Stimulated activated CD4-positive, alpha-beta T cell treated with anti-CD3 and anti-CD28 coated beads, TNF-alpha, amount 100 ng/mL, for 24 hours (primary cell): ENCODE results near the gene ELMOD1.

ENCODE experiments used
- DNase-seq, 3 experiments: peaks; one replicate each; pipeline ENCODE4 v3.0.0-alpha.2; 2020; ENCODE audit warnings: low read depth in 3 of 3

ELMOD1 gene

DNA sequence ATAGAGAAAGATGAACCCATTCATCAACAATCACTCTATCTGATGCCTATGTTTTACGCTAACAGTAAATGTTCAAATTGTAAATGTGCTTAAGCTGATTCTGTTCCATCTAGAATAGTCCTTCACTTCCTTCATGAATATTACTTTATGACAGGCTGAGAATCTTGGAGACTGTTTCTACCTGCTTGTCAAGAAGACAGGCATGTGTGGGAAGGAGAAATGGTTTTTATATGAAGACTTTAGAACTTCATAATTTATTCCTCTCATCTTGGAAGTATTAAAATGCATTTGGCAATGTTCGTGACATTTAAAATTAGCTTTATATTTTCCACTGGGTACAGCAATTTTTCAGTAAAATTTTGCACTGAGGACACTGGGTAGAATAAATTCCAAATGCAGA lies 41.0 kb downstream of the ELMOD1 start:
- DNase-seq = no peak

DNA sequence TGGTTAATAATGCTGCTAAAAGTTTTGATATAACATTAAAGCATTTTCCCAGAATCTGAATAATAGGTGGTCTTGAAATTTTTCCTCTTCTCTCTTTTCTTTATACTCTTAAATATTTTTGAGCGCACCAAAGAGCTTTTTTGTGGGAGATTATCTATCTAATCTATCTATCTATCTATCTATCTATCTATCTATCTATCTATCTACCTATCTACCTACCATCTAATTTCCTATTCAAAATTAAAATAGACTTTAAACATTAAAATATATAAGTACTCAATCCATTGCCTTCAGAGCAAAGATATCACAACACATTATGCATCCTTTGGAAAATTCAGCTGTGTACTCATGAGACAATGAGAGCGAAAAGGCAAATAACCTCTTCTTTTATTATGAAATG lies 55.8 kb downstream of the ELMOD1 start:
- DNase-seq = no peak

DNA sequence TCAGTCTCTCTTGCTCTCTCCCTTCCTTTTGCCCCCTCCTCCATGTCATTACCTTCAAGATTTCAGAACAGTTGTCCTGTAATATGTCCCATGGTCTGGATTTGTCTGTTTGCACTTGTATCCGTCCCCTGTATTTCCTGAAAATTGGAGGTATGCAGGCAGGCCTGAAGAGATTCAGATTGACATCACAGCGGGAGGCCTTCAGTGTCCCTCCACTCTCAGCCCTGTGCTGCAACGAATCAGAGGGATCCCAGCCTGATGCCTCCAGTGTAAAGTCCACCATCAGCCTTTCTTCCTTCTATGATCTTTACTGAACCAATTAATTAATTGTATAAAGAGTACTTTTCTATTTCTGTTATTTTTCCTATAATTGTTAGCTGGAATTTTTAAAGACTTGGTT lies 57.3 kb downstream of the ELMOD1 start:
- no peak for DNase-seq

DNA sequence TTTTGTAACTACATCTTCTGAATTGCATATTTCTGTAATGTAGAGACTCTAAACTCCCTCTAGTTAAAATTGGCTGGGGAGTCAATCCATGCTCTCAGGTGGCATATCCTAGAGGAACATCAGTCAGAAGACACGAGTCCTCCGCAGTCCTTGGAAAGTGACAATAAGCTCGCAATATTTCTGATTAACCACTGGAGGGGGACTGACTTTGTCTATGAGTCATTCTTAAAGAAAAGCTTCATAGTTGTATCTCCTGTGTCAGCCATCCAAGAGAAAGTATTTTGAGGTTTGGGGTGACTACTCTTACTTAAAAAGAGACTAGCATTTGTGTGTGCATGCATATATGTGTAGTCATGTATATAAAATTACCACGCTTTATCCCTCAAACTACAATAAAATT lies 60.7 kb downstream of the ELMOD1 start:
- no peak for DNase-seq

DNA sequence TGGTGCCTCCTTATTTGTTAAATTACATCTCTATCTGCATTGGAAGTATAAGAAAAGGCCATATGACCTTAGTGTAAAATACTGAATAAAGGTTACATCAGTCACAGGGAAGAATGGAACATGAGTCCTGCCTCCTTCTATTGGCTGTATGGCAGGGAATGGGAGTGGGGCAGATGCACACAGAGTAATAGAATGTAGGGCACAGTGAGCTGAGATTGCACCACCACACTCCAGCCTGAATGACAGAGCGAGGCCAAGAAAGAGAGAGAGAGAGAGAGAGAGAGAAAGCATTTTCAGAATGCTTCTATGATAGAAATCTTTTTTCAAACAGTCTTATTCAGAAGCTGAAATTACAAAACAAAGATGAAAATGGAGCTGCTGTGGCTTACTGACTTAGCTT lies 62.1 kb downstream of the ELMOD1 start:
- no peak for DNase-seq

DNA sequence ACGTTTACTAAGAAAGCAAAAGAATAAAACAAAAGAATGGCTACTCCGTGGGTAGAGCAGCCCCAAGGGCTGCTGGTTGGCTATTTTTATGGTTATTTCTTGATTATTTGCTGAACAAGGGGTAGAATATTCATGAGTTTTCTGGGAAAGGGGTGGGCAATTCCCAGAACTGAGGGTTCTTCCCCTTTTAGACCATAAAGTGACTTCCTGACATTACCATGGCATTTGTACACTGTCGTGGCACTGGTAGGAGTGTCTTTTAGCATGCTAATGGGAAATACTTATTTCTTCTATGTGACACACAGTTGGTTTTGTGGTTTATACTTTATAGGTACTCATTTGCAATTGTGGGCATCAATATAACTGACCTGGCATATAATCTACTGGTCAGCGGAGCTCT lies 64.7 kb downstream of the ELMOD1 start:
- no peak for DNase-seq

DNA sequence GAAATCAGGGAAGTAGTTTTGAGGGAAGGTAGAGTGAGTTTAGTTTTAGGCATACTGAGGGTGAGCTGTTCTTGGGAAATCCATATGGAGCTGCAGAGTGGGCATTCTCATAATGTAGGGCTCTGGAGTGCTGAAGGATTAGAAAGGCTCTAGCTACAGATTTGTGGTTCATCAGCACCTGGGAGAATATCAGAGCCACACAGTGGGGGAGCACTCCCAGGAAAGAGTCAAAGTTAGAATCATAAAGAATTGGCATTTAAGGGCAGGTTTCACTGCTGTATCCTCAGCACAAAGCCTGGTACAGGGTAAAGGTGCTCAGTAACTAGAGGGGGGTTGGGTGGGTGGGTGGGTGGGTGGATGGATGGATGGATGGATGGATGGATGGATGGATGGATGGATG lies 68.4 kb downstream of the ELMOD1 start:
- DNase-seq = no peak

DNA sequence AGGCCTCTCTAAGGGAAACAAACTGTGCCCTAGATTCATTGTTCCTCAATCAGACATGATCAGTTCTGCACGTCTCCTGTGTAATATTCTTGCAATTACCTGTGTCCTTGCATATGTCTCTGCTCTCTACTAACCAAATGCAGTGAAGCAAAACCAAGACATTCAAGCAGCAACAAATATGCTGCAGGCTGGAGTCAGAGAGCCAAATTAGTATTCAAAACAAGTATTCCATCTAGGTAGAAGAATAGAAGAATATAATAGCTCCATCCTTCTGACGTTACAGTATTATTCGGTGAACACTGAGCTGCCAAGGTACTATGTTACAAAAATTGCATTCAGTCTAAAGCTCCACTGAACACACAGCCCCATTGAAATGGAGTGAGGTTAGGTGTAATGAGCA lies 69.1 kb downstream of the ELMOD1 start:
- no peak for DNase-seq

DNA sequence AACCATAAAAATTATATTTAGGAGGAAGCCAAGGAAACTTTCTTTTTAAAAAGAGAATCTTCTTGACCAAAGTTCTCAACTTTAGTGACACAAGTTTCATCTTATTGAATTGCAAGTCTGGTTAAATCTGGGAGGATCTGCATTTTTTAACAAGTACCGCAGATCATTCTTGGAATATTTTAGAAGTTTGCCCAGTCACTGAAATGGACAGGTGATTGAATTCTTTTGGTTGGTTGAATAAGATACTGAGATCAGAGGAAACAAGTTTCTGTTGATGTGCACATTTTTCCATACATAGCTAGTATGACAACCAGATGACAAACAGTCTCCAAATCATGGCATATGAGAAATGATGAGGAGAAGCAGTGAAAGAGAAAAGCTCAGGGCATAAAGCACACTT lies 70.7 kb downstream of the ELMOD1 start:
- no peak for DNase-seq

DNA sequence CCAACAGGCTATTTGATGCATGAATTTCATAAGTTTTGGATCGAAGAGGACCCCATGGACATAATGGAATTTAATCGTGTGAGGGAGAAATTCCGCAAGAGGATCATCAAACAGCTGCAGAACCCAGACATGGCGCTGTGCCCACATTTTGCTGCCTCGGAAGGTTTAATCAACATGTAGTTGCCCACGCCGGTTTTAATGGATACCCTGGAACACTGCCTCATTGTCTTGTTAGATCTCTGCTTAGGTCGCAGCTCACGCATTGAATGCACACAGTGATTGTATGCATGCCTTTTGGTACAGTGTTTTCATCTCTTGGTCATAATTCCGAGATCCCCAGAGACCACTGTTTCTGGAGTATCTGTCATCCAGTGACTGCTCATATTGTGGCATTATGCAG lies 74.1 kb downstream of the ELMOD1 start:
- no peak for DNase-seq

DNA sequence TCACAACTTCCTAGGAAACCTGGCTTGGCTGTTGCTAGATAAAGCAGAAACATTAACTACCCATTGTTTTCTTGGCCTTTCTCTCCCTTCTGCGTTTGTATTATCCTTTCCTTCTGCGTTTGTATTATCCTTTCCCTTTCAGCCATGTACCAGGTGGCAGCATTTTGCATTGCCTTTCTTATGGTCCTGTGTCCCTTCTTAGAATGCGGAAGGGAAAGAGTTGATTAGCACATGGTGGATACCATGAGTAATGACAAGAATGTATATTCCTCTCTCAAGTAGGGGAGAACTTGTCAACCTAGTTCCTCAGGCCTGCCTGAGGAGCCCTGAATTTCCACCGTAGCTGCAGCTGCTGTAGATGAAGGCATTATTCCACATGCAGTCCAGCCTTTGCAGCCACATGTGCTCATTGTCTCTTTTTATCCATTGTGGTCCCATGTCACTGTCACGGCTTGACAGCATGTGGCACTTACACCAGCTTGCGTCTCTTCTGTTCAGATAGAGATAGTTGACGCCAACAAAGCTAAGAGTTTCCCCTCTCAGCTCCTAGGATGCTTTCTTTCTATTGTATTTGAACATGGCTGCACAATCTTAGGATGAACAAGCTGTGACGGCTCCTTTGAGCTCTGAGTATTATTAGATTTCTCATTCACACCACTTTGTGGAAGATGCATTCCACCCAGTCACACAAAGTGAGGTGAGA lies 76.1 kb downstream of the ELMOD1 start:
- no peak for DNase-seq

DNA sequence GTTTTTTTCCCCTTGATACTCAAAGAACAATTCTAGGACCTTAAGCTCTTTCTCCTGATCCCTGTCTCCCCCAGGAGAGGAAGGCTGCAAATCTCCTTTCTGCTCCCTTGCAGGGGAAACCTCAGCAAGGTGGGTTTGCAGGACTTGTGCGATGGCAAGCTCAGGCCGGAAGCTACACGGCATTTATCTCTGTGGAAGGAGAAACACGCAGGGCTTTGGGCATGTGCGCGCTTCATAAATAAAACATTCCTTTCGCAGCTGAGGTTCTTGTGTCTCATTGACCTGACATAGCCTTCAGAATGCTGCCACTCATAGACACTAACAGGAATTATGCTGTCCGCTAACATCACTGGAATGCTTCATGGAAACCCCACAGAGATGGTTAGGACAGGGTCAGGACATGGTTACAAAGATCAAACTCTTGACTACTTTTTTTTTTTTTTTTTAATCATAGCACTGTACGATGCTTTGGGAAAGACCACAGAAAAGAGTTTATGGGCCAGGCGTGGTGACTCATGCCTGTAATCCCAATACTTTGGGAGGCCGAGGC lies 78.3 kb downstream of the ELMOD1 start:
- DNase-seq = no peak

DNA sequence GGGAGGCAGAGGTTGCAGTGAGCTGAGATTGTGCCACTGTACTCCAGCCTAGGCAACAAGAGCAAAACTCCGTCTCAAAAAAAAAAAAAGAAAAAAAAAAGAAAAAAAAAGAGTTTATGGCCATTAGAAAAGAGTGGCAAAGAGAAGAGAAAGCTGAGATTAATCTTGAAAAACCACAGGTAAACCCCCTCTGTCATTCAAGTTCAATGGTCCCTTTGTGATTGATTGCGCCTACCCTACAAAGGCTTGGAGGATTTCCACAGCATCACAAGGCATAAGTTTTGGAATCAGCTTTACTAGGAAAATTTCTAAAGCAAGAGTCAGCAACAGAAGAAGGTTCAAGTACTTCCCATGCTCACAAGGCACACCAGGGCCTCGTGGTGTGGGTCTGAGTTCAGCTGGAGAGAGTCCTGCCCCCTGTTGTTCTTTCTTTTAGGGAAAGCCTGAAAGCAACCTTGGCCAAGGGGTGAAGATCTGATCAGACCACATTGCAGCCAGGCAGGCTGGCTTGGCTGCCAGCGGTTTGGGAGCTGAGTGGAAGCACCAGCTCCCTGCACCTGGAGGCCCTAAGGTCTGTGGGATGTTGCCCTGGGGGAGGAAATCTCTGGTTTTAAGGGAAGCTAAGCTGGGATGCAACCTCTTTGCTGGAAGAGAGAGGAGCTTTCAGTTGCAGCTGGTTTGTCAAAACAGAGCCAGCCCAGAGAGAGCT lies 79.1 kb downstream of the ELMOD1 start:
- no peak for DNase-seq

DNA sequence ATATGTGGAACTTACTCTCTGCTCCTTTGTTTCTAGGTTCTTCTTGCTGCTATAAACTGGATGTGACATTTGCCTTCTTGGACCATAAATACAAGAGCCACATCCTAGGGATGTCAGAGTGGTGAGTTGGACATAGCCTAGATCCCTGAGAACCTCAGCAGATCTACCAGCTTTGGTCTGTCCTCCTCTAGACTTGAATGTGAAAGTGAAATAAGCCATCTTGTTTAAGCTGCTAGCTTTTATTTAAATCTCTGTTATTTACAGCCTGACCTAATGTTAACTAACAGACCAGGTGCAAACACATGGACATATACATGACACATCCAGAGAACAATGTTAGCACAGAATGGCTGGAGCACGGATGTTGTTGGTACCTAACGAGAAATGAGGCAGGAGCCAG lies 85.0 kb downstream of the ELMOD1 start:
- no peak for DNase-seq

DNA sequence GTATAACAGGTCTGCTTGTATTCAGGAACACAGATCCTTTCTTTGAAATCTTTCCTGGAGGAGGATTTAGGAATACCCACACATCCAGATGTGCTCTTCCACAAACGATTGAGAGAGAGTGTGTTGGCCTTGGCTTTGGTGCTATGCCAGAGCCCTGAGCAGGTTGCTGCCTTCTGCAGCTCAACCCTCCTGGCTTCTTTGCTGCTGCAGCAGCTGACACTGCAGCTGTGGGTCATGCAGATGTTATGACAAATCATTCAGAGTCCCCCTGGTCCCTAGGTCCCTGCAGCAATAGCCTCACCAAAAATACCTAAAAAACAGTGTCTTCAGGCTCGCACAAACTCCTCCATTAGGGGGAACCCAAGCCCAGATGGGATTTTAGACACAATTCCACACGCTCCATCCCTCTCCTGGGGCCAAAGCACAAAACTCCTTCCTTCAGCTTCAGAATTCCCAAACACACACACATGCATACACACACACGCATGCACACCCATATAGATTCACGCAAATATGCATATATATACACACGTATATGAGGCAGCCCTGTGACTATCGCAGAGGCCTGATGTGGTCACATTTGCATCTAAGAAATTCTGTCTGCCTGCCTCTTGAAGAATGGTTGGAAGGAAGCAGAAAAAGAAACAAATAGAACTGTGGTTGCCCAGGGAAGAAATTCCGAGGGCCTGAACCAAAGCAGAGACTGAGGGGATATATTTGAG lies 85.5 kb downstream of the ELMOD1 start:
- DNase-seq = no peak

DNA sequence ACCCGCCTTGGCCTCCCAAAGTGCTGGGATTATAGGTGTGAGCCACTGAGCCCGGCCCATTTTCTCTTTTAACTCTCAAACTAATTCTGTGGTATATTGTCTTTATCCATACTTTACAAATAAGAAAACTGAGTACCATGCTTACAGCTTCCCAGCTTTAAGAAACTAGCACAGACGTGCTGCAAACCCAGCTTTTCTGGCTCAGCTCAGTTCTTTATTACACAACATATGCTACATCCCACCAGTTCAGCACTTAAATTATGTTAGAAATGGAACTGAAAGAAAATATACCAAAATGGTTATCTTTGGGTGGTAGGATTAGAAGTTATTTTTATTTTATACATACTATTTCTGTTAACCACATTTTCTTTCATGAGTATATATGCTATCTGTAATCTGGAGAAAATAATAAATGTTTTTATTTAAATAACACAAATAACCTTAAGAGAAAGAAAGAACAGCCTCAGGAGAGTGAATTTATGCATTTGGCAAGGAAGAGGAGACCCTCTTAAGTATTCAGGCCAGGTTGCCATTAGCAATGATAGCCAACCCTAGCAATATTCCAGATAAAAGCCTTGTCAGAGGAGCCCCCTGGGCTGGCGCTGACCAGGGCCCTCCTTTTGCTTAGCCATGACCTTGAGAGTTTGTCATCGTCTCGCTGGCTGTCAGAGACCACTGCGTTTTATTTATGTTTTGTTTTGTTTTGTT lies 87.1 kb downstream of the ELMOD1 start:
- no peak for DNase-seq

DNA sequence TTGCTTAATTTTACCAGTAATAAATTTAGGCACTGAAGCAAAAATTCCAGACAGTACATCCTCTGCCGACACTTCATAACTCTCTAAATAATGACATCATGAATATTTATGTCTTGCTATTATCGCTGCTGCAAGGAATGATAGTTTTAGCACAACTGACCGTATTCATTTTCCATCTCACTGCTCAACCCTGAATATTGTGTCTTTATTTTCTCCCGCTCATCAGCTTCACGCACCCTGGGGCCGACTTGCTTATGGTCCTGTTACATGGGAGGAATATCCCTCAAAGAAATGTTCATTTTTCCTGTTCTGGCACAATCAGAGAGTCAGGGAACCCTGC lies 87.7 kb downstream of the ELMOD1 start:
- no peak for DNase-seq

DNA sequence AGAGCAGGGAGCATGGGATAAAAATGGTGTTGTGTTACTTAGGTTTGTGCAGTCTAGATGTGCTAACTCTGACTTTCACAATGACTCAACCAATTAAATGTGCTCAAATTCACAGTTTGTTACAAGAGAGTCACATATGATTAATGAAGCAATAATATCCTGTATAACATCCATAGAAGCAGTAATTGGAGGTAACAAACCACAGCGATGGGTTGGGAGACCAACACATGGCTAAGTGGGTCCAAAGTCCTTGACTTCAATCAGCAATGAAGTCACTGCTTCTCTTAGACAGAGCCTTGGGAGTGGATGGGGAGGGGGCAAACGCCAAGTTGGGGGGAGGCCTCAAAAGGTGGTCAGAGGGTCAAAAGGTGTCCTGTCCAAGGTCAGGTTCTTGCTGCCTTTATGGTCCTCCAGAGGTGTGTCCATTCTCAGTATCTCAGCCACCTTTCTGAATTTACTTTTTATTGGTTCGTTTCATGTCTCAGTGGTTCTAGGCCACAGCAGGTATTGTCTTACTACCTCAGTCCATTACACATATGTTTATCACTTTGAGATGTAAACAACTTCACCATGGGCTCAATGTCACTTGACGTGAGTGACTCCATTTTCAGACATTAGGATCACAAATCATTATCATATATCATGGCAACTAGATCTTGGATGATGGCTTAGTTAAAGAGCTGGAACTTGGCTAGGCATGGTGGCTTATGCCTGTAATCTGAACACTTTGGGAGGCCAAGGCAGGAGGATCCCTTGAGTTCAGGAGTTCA lies 88.5 kb downstream of the ELMOD1 start:
- no peak for DNase-seq

DNA sequence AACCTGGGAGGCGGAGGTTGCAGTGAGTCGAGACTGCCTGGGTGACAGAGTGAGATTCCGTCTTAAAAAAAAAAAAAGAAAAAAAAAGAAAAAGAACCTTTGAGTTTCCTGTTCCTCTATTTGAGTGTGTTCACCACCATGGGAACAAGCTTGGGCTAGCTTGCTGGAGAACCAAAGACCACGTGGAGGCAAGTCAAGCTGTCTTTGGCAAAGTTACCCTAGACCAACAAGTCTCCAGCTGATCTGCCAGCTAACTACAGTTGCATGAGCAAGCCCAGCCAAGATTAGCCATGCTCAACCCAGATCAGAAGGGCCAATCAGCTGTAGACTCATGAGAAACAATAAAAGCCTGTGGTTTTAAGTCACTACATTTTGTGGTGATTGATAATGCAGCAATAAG lies 91.2 kb downstream of the ELMOD1 start:
- DNase-seq = no peak

DNA sequence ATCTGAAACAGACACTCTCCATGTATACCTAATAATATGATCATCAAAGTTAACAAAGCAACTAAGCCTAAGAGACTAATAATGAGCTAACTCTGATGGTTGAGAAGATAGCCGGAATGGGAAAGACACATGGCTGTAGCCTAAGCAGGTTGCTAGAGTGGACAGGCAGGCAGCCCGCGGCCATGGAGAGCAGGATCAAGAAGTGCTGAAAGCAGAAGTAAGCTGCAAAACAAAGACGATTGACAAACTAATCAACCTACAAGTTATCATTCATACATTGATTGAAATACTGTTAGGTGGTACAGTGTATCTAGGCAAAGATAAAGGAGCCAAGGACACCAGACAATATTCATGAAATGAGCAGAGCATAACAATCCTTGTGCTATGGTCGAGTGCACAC lies 91.6 kb downstream of the ELMOD1 start:
- DNase-seq = no peak

DNA sequence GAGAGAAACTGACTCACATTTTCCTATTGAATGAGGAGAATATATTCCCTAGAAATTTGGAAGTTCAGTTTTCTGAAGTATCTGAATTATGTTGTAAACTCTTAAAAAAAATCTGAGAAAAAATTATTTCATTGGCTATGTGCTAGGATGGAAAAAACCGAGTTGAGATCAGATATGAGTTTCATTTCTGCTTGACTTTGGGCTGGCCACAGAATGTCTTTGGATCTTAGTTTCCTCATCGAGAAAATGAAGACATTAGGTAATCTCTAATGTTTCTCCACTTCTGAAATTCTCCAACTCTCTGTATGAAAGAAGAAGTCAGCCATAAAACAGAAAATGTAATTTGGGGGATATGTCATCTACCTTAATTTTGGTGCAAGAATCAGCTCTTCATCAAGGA lies 92.1 kb downstream of the ELMOD1 start:
- DNase-seq = no peak

DNA sequence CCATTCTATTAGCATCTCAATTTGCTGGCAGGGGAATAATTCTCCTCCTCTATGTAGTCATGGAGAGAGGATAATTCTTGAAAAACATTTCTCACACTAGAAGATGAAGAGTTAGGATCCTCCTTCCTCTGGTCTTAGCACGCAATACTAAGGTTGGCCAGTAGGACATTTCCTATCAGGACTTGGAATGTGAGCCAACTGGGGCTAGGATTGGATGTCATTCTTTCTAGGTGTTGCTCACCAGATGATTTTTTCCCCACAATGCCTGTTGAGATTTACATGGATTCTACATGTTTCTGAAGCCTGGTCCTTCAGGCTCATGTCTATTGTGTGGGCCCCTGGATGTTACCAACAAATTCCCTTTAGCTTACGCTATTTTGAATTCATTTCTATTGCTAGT lies 92.9 kb downstream of the ELMOD1 start:
- no peak for DNase-seq
